Ovary (tissue), 3 donors: ENCODE measurements around the gene PDP2.

ENCODE experiments used
- EP300 ChIP-seq: sonication (generic); formaldehyde crosslinking; IDR thresholded peaks from one replicate; pipeline ENCODE4 v1.6.1; 2017; ENCODE audit warnings: antibody characterized with exemption
- POLR2A ChIP-seq: fragments of 450-650 bp; IDR thresholded peaks from one replicate; pipeline ENCODE4 v1.6.1; 2017; ENCODE audit warnings: antibody characterized with exemption, mild to moderate bottlenecking, moderate library complexity
- TF ChIP-seq, protein P1 (sequence below), 3 donors: fragments of 450-650 bp in 2 of 3; fragments of 200-600 bp in 1 of 3; IDR thresholded peaks; one replicate each; pipeline versions ENCODE4 v1.5.1 to v1.8.0; 2016 to 2022; ENCODE audit warnings: antibody characterized with exemption in 3 of 3, mild to moderate bottlenecking in 1 of 3
- donor health status: DM: no; HTN: no; CAD: no.

DNA sequence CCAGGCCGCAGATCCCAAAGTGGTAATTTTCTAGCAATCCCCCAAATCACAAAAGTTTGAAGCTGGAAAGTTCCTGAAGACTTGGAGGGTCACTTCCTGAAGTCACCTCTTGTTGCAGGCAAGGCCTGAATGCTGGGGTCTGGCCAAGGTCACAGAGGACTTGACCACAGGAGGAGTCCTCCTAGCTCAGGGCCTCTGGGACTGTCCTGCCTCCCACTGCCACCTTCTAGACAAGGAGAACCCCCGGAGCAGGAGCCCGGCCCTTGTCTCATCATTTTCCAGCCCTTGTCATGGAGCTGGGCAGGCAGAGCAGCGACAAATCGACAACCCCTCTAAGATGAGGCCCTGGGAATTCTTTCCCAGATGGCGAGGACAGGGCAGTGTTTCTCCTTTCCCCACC lies 38.0 kb downstream of the PDP2 start:
- TF ChIP-seq, protein P1, sequence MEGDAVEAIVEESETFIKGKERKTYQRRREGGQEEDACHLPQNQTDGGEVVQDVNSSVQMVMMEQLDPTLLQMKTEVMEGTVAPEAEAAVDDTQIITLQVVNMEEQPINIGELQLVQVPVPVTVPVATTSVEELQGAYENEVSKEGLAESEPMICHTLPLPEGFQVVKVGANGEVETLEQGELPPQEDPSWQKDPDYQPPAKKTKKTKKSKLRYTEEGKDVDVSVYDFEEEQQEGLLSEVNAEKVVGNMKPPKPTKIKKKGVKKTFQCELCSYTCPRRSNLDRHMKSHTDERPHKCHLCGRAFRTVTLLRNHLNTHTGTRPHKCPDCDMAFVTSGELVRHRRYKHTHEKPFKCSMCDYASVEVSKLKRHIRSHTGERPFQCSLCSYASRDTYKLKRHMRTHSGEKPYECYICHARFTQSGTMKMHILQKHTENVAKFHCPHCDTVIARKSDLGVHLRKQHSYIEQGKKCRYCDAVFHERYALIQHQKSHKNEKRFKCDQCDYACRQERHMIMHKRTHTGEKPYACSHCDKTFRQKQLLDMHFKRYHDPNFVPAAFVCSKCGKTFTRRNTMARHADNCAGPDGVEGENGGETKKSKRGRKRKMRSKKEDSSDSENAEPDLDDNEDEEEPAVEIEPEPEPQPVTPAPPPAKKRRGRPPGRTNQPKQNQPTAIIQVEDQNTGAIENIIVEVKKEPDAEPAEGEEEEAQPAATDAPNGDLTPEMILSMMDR (IDR thresholded peaks at IDR 0.05), result no peak
- TF ChIP-seq POLR2A (no peak), EP300 (no peak)
